GM19463 (cell line): ENCODE data around the gene CACNB4.
"Not testable (repeated sequence)": the region's sequence is repeated elsewhere in the genome, so short reads cannot be mapped to it uniquely, and the experiment has no call there.

Experiments used
- ATAC-seq: cut with Tn5 transposase; IDR thresholded peaks from one replicate; pipeline ENCODE4 v1.9.1; 2021; ENCODE audit warnings: mild to moderate bottlenecking, moderate library complexity; ENCODE audit not compliant: unreplicated experiment

CACNB4 gene

GRCh38 chr2:151795646-151796240 is 303.1 kb downstream of the CACNB4 start:
- no peak for ATAC-seq

DNA sequence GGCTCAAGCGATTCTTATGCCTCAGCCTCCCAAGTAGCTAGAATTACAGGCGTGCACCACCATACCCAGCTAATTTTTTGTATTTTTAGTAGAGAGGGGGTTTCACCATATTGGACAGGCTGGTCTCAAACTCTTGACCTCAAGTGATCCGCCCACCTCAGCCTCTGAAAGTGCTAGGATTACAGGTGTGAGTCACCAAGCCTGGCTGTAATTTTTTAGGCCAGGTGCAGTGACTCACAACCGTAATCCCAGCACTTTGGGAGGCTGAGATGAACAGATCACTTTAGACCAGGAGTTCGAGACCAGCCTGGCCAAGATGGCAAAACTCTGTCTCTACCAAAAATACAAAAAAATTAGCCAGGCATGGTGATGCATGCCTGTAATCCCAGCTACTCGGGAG is 304.4 kb downstream of the CACNB4 start:
- not testable (repeated sequence) for ATAC-seq

- ATAC-seq, result no peak
Measured at GRCh38 chr2:151793123-151793522, 305.7 kb downstream of the CACNB4 start.

GRCh38 chr2:151792589-151792988 is 306.3 kb downstream of the CACNB4 start:
- no peak for ATAC-seq

DNA sequence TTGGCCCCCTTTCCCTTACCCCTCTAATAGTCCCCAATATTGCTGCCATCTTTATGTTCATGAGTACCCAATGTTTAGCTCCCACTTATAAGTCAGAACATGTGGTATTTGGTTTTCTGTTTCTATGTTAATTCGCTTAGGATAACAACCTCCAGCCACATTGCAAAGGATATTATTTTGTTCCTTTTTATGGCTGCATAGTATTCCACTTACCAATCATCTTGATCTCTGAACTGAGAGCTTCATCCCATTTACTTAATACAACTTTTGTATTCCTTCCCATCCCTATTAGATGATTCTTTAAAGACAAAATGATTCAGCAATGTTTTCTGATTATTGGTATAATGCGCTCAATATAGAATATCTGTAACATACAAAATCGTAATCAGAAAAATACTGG is 307.3 kb downstream of the CACNB4 start:
- no peak for ATAC-seq

DNA sequence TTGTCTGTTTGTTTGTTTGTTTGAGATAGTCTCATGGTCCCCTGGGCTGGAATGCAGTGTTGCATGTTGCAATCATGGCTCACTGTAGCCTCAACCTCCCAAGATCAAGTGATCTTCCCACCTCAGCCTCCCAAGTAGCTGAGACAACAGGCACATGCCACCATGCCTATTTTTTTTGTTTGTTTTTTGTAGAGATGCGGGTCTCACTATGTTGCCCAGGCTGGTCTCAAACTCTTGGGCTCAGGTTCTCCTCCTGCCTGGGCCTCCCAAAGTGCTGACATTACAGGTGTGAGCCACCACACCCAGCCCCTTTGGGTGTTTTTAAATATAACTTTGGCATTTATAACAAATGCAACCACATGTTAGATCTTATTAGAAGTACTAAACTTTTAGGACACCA is 308.2 kb downstream of the CACNB4 start:
- ATAC-seq, result no peak

DNA sequence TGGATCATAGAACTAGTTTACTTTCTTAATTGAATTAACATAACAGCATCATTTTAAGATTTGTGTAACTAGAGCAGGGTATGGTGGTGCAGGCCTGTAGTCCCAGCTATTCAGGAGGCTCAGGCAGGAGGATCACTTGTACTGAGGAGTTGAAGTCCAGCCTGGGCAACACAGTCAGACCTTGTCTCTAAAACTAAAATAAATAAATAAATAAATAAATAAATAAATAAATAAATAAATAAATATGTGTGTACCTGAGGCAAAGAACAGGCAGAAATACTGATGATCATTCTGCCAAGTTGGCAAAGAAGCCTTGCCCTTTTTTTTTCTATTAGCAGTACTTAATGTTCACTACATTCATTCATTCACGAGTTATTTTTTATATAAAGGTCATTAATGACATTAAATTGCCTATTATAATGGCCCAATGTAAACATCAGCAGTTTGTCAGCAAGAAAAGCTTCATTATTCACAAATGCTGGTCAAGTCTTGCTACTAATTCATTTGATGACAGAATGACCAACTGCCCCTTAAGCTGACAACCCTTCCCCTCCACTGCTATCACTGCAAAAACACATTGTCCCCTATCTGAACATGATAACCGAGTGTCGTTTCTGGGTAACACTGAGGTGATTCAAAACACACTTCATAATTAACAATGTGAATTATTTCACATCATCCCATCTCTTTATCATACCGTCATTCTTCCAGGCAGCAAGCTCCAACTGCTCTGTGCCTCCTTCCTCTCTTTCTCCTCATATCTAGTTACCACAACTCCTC is 309.6 kb downstream of the CACNB4 start:
- ATAC-seq, result no peak

DNA sequence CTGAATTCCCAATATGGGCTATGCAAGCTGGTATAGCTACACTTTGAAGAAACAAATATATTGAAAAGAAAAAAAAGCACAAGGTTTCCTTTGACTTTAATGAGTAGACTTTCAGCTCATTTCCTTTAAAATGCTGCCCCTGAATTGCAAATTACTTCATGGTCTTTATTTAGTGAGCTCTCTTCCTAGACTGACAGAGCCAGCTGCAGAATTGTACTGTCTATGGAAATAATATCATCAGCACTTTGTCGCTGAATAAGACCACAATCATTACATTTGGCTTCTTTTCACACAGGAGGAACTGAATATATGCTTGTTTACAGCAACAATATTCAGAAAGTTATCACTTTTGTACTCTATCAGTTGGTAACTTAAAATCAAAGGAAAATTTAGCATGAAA is 312.4 kb downstream of the CACNB4 start:
- ATAC-seq, result no peak

GRCh38 chr2:151786077-151786476 is 312.8 kb downstream of the CACNB4 start:
- no peak for ATAC-seq

DNA sequence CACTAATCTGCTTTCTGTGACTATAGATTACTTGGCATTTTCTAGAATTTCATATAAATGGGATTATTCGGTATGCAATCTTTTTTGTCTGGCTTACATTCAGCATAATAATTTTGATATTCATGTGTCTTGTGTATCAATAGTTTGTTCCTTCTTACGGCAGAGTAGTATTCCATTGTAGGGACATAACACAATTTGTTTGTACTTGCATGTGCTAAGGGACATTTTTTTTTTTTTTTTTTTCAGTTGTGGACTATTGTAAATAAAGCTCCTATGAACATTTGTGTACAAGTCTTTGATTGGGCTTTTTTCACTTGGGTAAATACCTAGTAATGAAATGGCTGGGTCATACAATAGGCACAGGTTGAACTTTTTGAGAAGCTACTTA is 315.7 kb downstream of the CACNB4 start:
- ATAC-seq, result no peak
